Stimulated activated naive CD8-positive, alpha-beta T cell treated with anti-CD3 and anti-CD28 coated beads, Interleukin-15, Interleukin-2, amounts not matched to agents 100 ng/mL and 50 ng/mL, for 24 hours (primary cell): Measurements from ENCODE around the gene AP2A2.
A peak's percentile ranks its signal among the peaks of the same experiment; 100 is the strongest.

ENCODE experiments used
- H3K27ac Mint-ChIP-seq: one replicate; pipeline ENCODE4 v1.8.0; 2021; ENCODE audit warnings: mild to moderate bottlenecking, mixed read lengths
- H3K27me3 Mint-ChIP-seq: one replicate; pipeline ENCODE4 v1.8.0; 2021; ENCODE audit warnings: mixed read lengths
- H3K36me3 Mint-ChIP-seq: one replicate; pipeline ENCODE4 v1.8.0; 2021; ENCODE audit warnings: low read depth, mixed read lengths
- H3K4me1 Mint-ChIP-seq: one replicate; pipeline ENCODE4 v1.8.0; 2021; ENCODE audit warnings: low read depth, mixed read lengths
- H3K4me3 Mint-ChIP-seq: one replicate; pipeline ENCODE4 v1.8.0; 2021; ENCODE audit warnings: mild to moderate bottlenecking, mixed read lengths
- H3K9me3 Mint-ChIP-seq: one replicate; pipeline ENCODE4 v1.8.0; 2021; ENCODE audit warnings: mixed read lengths

The AP2A2 gene

GRCh38 chr11:995044-995751 is 69.5 kb downstream of the AP2A2 start:
- H3K36me3 Mint-ChIP-seq = peaks cover 12% of the 10 kb centered on the region
- no peak overlapping the region for H3K27ac Mint-ChIP-seq

GRCh38 chr11:995752-996420 is 70.2 kb downstream of the AP2A2 start:
- H3K27me3 Mint-ChIP-seq = no peaks in the 10 kb centered on the region
- no peaks in the 10 kb centered on the region for H3K9me3 Mint-ChIP-seq
- peaks cover 14% of the 10 kb centered on the region for H3K4me1 Mint-ChIP-seq
- no peak overlapping the region for H3K4me3 Mint-ChIP-seq
- peak overlapping the region; percentile 17 for H3K27ac Mint-ChIP-seq
- peaks cover 15% of the 10 kb centered on the region for H3K36me3 Mint-ChIP-seq

More at GRCh38 chr11:995044-995751, 69.5 kb downstream of the AP2A2 start:
- H3K9me3 Mint-ChIP-seq = no peaks in the 10 kb centered on the region
- H3K4me1 Mint-ChIP-seq = peaks cover 14% of the 10 kb centered on the region
- H3K4me3 Mint-ChIP-seq = no peak overlapping the region
- no peaks in the 10 kb centered on the region for H3K27me3 Mint-ChIP-seq

GRCh38 chr11:996681-997080 is 71.0 kb downstream of the AP2A2 start:
- Mint-ChIP-seq H3K4me1 (peaks cover 14% of the 10 kb centered on the region), H3K27me3 (no peaks in the 10 kb centered on the region), H3K4me3 (no peak overlapping the region), H3K9me3 (no peaks in the 10 kb centered on the region), H3K36me3 (peaks cover 23% of the 10 kb centered on the region), H3K27ac (no peak overlapping the region)

- no peak overlapping the region for H3K27ac Mint-ChIP-seq
- H3K4me3 Mint-ChIP-seq = no peak overlapping the region
- H3K4me1 Mint-ChIP-seq = peaks cover 14% of the 10 kb centered on the region
- peaks cover 23% of the 10 kb centered on the region for H3K36me3 Mint-ChIP-seq
- H3K9me3 Mint-ChIP-seq = no peaks in the 10 kb centered on the region
- H3K27me3 Mint-ChIP-seq = no peaks in the 10 kb centered on the region
Observed at GRCh38 chr11:997907-998306, 72.2 kb downstream of the AP2A2 start.

GRCh38 chr11:999009-999408 is 73.3 kb downstream of the AP2A2 start:
- Mint-ChIP-seq H3K9me3 (no peaks in the 10 kb centered on the region), H3K4me3 (no peak overlapping the region), H3K27me3 (no peaks in the 10 kb centered on the region), H3K4me1 (peaks cover 14% of the 10 kb centered on the region), H3K27ac (no peak overlapping the region), H3K36me3 (peaks cover 29% of the 10 kb centered on the region)

- Mint-ChIP-seq H3K27ac (peak overlapping the region; percentile 59), H3K27me3 (no peaks in the 10 kb centered on the region), H3K4me3 (no peak overlapping the region), H3K36me3 (peaks cover 35% of the 10 kb centered on the region), H3K4me1 (peaks cover 13% of the 10 kb centered on the region), H3K9me3 (no peaks in the 10 kb centered on the region)
Observed at GRCh38 chr11:1000357-1001278, 74.9 kb downstream of the AP2A2 start.

- peaks cover 43% of the 10 kb centered on the region for H3K36me3 Mint-ChIP-seq
Observed at GRCh38 chr11:1001617-1002405, 76.1 kb downstream of the AP2A2 start.

GRCh38 chr11:1002406-1002984 is 76.8 kb downstream of the AP2A2 start:
- Mint-ChIP-seq H3K27ac (no peak overlapping the region), H3K4me1 (no peaks in the 10 kb centered on the region), H3K27me3 (no peaks in the 10 kb centered on the region), H3K36me3 (peaks cover 44% of the 10 kb centered on the region), H3K9me3 (no peaks in the 10 kb centered on the region), H3K4me3 (no peak overlapping the region)

More at GRCh38 chr11:1001617-1002405, 76.1 kb downstream of the AP2A2 start:
- Mint-ChIP-seq H3K9me3 (no peaks in the 10 kb centered on the region), H3K4me3 (no peak overlapping the region), H3K4me1 (peaks cover 3% of the 10 kb centered on the region), H3K27me3 (no peaks in the 10 kb centered on the region), H3K27ac (no peak overlapping the region)

- H3K9me3 Mint-ChIP-seq = no peaks in the 10 kb centered on the region
- H3K27me3 Mint-ChIP-seq = no peaks in the 10 kb centered on the region
- H3K4me1 Mint-ChIP-seq = no peaks in the 10 kb centered on the region
- no peak overlapping the region for H3K4me3 Mint-ChIP-seq
- H3K36me3 Mint-ChIP-seq = peaks cover 44% of the 10 kb centered on the region
- no peak overlapping the region for H3K27ac Mint-ChIP-seq
Observed at GRCh38 chr11:1003159-1003558, 77.5 kb downstream of the AP2A2 start.

GRCh38 chr11:1005928-1006327 is 80.3 kb downstream of the AP2A2 start:
- no peaks in the 10 kb centered on the region for H3K9me3 Mint-ChIP-seq

GRCh38 chr11:1006762-1007161 is 81.1 kb downstream of the AP2A2 start:
- no peaks in the 10 kb centered on the region for H3K4me1 Mint-ChIP-seq
- H3K27ac Mint-ChIP-seq = no peak overlapping the region
- H3K4me3 Mint-ChIP-seq = no peak overlapping the region
- H3K36me3 Mint-ChIP-seq = peaks cover 43% of the 10 kb centered on the region
- no peaks in the 10 kb centered on the region for H3K27me3 Mint-ChIP-seq
- H3K9me3 Mint-ChIP-seq = no peaks in the 10 kb centered on the region

More at GRCh38 chr11:1005928-1006327, 80.3 kb downstream of the AP2A2 start:
- Mint-ChIP-seq H3K27me3 (no peaks in the 10 kb centered on the region), H3K27ac (no peak overlapping the region), H3K36me3 (peaks cover 51% of the 10 kb centered on the region), H3K4me1 (no peaks in the 10 kb centered on the region), H3K4me3 (no peak overlapping the region)

GRCh38 chr11:1007279-1007678 is 81.6 kb downstream of the AP2A2 start:
- Mint-ChIP-seq H3K4me1 (no peaks in the 10 kb centered on the region), H3K27me3 (no peaks in the 10 kb centered on the region), H3K27ac (no peak overlapping the region), H3K4me3 (no peak overlapping the region), H3K9me3 (no peaks in the 10 kb centered on the region), H3K36me3 (peaks cover 41% of the 10 kb centered on the region)

GRCh38 chr11:1008001-1008802 is 82.5 kb downstream of the AP2A2 start:
- no peaks in the 10 kb centered on the region for H3K4me1 Mint-ChIP-seq
- H3K4me3 Mint-ChIP-seq = no peak overlapping the region
- H3K9me3 Mint-ChIP-seq = no peaks in the 10 kb centered on the region
- H3K27ac Mint-ChIP-seq = no peak overlapping the region
- peaks cover 41% of the 10 kb centered on the region for H3K36me3 Mint-ChIP-seq
- H3K27me3 Mint-ChIP-seq = no peaks in the 10 kb centered on the region
